GM19324 (cell line): ENCODE results near the gene CREG2.

ENCODE experiments used
- ATAC-seq: cut with Tn5 transposase; IDR thresholded peaks from one replicate; pipeline ENCODE4 v1.9.1; 2021; ENCODE audit warnings: mild to moderate bottlenecking, moderate library complexity; ENCODE audit not compliant: unreplicated experiment, low FRiP score

CREG2 gene

GRCh38 chr2:101410114-101410513 lies 22.8 kb upstream of the CREG2 start:
- no peak for ATAC-seq

- ATAC-seq = no peak
These were observed 22.4 kb upstream of the CREG2 start for GRCh38 chr2:101409699-101410098.

- ATAC-seq = no peak
These were observed 21.6 kb upstream of the CREG2 start for GRCh38 chr2:101408925-101409324.

- no peak for ATAC-seq
These were observed 18.1 kb upstream of the CREG2 start for GRCh38 chr2:101405351-101405899.

GRCh38 chr2:101403745-101404144 lies 16.4 kb upstream of the CREG2 start:
- ATAC-seq = no peak

- ATAC-seq = no peak
These were observed 15.3 kb upstream of the CREG2 start for GRCh38 chr2:101402630-101403029.

- ATAC-seq = no peak
These were observed 14.6 kb upstream of the CREG2 start for GRCh38 chr2:101401906-101402305.

GRCh38 chr2:101401326-101401665 lies 14.0 kb upstream of the CREG2 start:
- ATAC-seq = no peak

GRCh38 chr2:101400506-101401325 lies 13.4 kb upstream of the CREG2 start:
- ATAC-seq = no peak

- ATAC-seq = no peak
These were observed 12.7 kb upstream of the CREG2 start for GRCh38 chr2:101400048-101400447.

- no peak for ATAC-seq
These were observed 11.9 kb upstream of the CREG2 start for GRCh38 chr2:101399021-101399799.

GRCh38 chr2:101398116-101398821 lies 11.0 kb upstream of the CREG2 start:
- no peak for ATAC-seq

- no peak for ATAC-seq
These were observed 9.0 kb upstream of the CREG2 start for GRCh38 chr2:101396316-101396717.

- no peak for ATAC-seq
These were observed 8.4 kb upstream of the CREG2 start for GRCh38 chr2:101395545-101396315.

- ATAC-seq = no peak
These were observed 929 bp upstream of the CREG2 start for GRCh38 chr2:101388232-101388631.

- ATAC-seq = no peak
These were observed 628 bp downstream of the CREG2 start for GRCh38 chr2:101386599-101387150.

GRCh38 chr2:101383016-101383541 lies 4.2 kb downstream of the CREG2 start:
- no peak for ATAC-seq

- ATAC-seq = no peak
These were observed 4.9 kb downstream of the CREG2 start for GRCh38 chr2:101382442-101382841.

GRCh38 chr2:101380376-101380775 lies 6.9 kb downstream of the CREG2 start:
- no peak for ATAC-seq

- no peak for ATAC-seq
These were observed 8.2 kb downstream of the CREG2 start for GRCh38 chr2:101379091-101379490.
